HK-2 (cell line): Measurements from ENCODE around the gene GMEB2.
"Not testable (repeated sequence)": the region's sequence is repeated elsewhere in the genome, so short reads cannot be mapped to it uniquely, and the experiment has no call there.

Experiments used
- DNase-seq: peaks from one replicate; pipeline ENCODE4 v3.0.0-alpha.2; 2018; ENCODE audit not compliant: unreplicated experiment

GMEB2 gene

DNA sequence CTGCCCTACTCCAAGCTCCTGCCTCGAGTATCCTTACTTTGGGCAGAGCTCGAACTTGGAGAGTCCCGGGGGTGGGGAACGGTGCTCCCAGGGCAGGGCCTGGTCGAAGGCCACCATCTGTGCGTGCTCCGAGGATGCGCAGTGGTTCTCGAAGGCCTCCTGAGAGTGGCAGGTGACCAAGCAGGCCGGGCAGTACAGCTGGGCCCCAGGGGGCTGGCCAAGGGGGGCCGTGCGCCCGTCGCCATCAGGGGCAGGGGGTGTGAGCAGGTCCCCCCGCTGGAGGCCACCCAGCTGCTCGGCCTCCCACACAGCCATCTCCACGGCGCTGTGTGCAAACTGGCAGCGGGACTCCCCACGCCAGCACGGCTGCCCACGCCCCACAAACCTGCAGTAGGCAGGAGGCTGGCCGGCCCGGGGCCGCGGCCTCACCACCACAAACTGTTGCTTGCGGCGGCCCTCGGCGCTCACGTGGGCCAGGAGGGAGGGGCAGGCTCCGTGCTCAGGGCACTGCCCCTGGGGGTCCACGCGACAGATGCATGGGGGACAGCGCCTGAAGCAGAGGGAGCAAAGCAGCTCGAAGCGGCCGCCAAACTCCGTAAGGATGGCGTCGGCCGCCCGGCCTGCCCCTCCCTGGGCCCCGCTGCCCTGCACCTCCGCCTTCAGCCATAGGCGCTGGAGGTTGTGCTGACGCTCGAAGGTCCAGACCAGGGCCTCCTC lies 54.7 kb downstream of the GMEB2 start:
- DNase-seq = no peak

DNA sequence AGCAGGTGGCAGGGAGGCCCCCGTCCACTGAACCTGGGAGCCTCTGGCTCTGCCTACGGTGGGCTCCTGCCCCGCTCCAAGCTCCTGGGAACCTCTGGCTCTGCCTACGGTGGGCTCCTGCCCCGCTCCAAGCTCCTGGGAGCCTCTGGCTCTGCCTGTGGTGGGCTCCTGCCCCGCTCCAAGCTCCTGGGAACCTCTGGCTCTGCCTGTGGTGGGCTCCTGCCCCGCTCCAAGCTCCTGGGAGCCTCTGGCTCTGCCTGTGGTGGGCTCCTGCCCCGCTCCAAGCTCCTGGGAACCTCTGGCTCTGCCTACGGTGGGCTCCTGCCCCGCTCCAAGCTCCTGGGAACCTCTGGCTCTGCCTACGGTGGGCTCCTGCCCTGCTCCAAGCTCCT lies 55.8 kb downstream of the GMEB2 start:
- not testable (repeated sequence) for DNase-seq

DNA sequence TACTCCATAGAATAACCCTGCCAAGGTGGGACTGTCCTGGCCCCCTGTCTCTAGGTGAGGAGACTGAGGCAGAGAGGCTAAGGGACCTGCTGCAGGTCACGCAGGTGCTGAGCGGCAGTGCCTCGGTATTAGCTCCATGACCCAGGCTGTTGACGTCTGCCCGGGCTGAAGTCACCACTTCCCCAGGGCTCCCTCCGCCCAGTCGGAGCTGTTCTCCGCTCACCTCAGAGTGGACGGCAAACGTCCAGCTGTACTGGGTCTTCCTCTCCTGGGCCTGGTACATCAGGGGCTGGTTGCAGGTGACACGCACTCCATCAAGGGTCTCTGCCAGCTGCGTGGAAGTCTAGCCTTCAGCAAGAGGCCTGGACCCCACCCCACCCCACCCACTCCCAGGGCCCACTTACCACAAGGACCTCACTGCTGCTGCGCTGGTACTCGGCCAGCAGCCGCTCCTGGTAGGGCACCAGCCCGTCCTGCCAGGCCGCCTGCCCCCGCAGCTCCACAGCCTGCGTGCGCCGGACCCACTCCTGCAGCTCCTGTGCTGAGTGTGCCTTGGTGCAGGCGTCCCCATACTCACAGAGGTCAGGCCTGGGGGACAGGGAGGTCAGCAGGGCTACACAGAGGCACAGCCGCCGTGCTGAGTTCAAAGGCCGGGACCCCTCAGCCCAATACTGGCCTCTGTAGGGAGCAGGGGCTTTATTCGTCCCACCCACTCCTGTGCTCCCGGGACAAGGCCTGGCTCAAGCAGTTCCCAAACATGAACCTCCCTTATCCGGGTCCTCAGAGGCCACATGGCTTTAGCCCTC lies 56.4 kb downstream of the GMEB2 start:
- no peak for DNase-seq

- no peak for DNase-seq
Observed at GRCh38 chr20:63568986-63569949, 57.6 kb downstream of the GMEB2 start.

DNA sequence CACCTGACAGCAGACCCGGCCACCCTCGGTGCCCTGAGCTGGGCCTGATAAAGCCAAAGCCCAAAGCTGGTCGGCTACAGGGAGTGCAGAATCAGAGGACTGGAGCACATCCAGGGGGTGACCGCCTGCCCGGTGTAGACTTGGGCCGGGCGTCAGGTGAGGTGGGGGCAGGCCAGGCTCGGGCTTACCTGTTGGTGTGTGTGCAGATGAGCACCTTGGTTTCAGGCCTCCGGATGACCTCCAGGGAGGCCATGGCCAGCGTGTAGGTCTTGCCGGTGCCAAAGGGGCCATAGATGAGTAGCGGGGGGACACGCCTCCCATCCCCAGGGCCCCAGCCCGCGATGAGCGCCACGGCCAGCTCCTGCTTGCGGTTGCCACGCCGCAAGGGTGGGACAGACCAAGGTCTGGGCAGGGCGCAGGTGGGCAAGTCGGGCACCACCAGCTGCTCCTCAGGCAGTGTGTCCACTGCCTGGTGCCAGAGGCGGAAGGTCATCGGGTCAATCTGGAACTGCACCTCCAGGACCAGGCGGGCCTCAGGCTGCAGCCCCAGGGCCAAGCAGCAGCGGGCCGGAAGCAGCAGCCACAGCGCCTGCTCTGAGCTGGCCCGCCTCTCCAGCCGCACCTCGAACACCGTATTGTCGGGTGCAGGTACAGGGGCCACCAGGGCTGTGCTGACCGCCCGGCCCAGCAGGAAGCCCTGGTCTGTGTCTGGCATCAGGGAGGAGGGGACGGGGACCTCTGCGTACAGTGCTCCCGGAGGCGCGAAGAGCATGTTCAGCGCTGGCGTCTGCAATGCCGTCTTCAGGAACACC lies 58.5 kb downstream of the GMEB2 start:
- no peak for DNase-seq

- DNase-seq = no peak
Observed at GRCh38 chr20:63567386-63568169, 59.3 kb downstream of the GMEB2 start.

DNA sequence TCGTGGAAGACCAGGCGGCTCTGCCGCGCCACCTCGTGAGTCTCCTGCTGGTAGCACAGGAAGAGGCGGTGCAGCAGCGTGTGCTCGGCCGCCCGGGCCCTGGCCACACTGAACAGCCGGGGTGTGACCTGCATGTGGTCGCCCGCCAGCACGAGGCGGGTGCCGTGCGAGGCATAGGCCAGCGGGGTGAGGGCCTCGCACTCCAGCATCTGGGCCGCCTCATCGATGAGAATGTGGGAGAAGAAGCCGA lies 59.8 kb downstream of the GMEB2 start:
- no peak for DNase-seq

GRCh38 chr20:63566395-63567135 lies 60.3 kb downstream of the GMEB2 start:
- no peak for DNase-seq

GRCh38 chr20:63565699-63566335 lies 61.1 kb downstream of the GMEB2 start:
- no peak for DNase-seq

DNA sequence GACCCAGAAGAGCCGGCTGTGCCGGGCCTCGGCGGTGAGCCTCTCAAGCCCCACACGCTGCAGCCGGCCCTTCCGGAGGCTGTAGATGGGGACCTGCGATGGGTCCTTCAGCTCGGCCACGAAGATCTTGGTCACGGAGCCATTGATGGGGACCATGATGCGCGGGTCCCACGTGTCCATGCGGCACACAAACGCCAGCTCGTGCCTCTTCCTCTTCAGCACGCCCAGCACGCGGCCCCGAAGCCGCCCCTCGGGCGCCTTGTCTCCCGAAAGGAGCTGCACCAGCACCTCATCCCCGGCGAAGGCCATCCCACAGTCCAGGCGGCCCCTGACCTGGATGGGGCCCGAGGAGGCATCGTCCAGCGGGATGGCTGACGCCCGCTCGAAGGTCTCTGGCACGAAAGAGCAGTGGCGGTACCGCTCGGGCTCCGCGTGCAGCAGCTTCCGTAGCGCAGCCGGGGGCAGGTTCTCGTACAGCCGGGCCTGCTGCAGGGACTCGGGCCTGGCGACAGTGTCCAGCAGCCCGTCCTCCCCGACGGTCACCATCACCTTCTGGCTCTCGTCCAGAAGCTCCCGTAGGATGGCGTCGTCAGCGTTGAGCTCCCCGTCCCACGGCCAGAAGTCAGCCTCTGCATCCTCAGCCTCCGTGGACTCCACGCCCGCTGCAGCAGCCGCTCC lies 61.7 kb downstream of the GMEB2 start:
- DNase-seq = no peak

- no peak for DNase-seq
Observed at GRCh38 chr20:63564036-63564810, 62.7 kb downstream of the GMEB2 start.

DNA sequence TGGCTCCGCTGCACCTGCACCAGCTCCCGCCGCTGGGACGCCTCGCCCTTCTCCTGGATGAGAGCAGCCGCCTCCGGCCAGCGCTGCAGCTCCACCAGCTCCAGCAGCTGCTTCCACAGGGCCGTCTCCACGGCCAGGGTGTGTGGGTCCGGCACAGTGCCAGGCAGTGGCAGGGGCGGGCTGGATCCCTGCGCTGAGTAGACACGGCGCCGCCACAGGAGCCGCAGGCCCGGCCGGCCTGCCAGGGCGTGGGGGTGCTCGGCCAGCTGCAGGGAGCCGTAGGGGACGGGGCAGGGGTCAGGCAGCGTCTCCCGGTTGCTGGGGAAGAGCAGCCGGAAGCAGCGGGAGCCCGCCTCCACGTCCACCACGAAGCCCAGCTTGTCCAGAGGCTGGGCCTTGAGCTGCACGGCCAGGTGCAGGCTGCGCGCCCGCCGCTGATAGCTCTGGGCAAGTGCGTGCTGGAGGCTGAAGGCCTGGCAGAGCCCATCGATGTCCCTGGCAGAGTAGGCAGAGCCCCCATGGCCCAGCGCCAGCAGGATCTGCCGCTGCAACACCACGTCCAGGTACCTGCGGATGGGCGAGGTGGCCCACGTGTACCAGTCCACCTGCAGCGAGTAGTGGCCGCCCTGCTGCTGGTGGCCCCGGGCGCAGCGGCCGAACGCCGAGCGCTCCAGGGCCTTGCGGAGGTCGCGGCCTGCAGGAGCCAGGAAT lies 63.5 kb downstream of the GMEB2 start:
- DNase-seq = no peak

DNA sequence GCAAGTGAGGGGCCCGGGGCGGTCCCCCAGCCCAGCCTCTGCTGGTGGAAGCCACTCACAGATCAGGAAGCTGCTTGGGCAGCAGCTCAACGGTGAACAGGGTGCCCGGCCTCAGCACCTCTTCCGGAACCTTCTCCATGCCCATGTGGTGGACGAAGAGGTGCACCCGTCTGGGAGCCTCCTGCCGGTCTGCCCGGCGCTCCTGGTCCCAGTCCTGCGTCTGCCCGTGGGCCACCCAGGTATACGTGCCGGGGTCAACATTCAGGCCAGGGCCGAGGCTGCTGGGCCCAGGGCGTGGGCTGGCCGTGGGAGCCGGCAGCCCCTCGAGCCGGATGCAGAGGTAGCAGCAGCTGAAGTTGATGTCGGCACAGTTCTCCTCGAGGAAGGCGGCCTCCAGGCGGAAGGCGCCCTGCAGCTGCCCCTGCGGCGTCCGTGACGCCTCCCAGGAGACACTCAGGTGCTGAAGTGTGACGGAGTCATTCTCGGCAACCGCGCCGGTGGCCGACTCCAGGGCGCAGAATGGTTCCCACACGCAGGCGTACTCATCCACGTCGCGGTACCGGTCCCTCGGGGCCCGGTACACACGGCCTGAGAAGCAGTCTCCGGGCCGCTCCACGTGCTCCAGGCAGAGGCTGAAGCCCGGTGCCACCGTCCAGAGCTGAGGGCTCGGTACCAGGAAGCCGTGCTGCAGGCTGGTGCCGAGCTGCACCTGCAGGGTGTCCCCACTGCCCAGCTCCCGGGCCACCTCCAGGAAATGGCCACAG lies 64.3 kb downstream of the GMEB2 start:
- no peak for DNase-seq

- DNase-seq = no peak
Observed at GRCh38 chr20:63561624-63562396, 65.1 kb downstream of the GMEB2 start.

GRCh38 chr20:63560856-63561609 lies 65.9 kb downstream of the GMEB2 start:
- no peak for DNase-seq
